DMS153 treated with DMSO at 0.1 percent for 48 hours (cell line): ENCODE data around the gene TIMM21.

Source experiments
- DNase-seq: peaks from one replicate; lab custom pipeline; 2025; ENCODE audit not compliant: unreplicated experiment; lab: John Stamatoyannopoulos, UW

The TIMM21 gene

GRCh38 chr18:74147779-74148542 is at the start of gene TIMM21, which contains the start of gene FBXO15:
Gene TIMM21 (plus strand): TSS chr18:74148523. CDS start chr18:74148809, 286 bp downstream.
Gene FBXO15 (minus strand): TSS chr18:74147834. CDS start chr18:74147785, 49 bp downstream.
- peak; percentile 95 for DNase-seq

GRCh38 chr18:74108460-74108859 is 39.9 kb upstream of the TIMM21 start:
- no peak for DNase-seq

- no peak for DNase-seq
These were observed 38.2 kb upstream of the TIMM21 start for GRCh38 chr18:74110149-74110548.

- no peak for DNase-seq
These were observed 37.3 kb upstream of the TIMM21 start for GRCh38 chr18:74110976-74111375.

GRCh38 chr18:74113711-74114110 is 34.6 kb upstream of the TIMM21 start:
- no peak for DNase-seq

- DNase-seq: no peak
These were observed 34.2 kb upstream of the TIMM21 start for GRCh38 chr18:74114116-74114515.

GRCh38 chr18:74115046-74115445 is 33.3 kb upstream of the TIMM21 start:
- no peak for DNase-seq

- DNase-seq: peak; percentile 1
These were observed 31.4 kb upstream of the TIMM21 start for GRCh38 chr18:74116633-74117554.

GRCh38 chr18:74123200-74123599 is 25.1 kb upstream of the TIMM21 start:
- DNase-seq: no peak

- no peak for DNase-seq
These were observed 23.7 kb upstream of the TIMM21 start for GRCh38 chr18:74124642-74125041.

- no peak for DNase-seq
These were observed 21.4 kb upstream of the TIMM21 start for GRCh38 chr18:74126684-74127655.

GRCh38 chr18:74128159-74128558 is 20.2 kb upstream of the TIMM21 start:
- no peak for DNase-seq

- DNase-seq: no peak
These were observed 17.2 kb upstream of the TIMM21 start for GRCh38 chr18:74131124-74131523.

GRCh38 chr18:74132201-74132600 is 16.1 kb upstream of the TIMM21 start:
- DNase-seq: no peak

- no peak for DNase-seq
These were observed 10.3 kb upstream of the TIMM21 start for GRCh38 chr18:74137920-74138538.

GRCh38 chr18:74139411-74139810 is 8.9 kb upstream of the TIMM21 start:
- no peak for DNase-seq

- DNase-seq: no peak
These were observed 8.4 kb upstream of the TIMM21 start for GRCh38 chr18:74139888-74140287.

- DNase-seq: no peak
These were observed 7.7 kb upstream of the TIMM21 start for GRCh38 chr18:74140582-74140981.

- DNase-seq: no peak
These were observed 6.7 kb upstream of the TIMM21 start for GRCh38 chr18:74141667-74142066.

GRCh38 chr18:74142252-74142651 is 6.1 kb upstream of the TIMM21 start:
- no peak for DNase-seq
